HG02678 (cell line): ENCODE measurements around the gene SMARCC2.
"Not testable (repeated sequence)": the region's sequence is repeated elsewhere in the genome, so short reads cannot be mapped to it uniquely, and the experiment has no call there.

Experiments used
- ATAC-seq: cut with Tn5 transposase; IDR thresholded peaks from one replicate; pipeline ENCODE4 v1.9.1; 2021; ENCODE audit warnings: mild to moderate bottlenecking, moderate library complexity; ENCODE audit not compliant: unreplicated experiment

Gene SMARCC2

DNA sequence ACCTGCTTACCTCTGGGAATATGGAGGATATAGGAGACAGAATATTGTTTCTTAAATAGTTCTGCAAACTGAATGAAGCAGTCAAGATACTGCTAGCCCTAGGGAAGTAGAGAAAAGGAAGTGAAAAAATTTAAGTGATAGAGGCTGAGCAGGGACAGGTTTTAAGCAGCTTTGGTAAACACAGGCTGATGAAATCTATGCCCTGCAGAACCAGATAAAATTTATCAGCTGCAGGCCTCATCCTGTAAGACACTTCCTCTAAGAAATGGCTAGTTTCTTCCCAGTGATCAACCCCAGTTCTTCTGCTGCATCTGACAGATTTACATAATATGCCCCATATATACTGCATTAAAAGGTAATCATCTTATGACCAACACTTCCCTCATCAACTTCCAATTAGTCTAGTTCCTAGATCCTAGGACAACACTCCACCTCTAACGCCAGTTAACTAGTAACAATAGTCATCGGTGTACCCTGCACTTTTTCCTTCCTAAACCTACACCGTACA lies 62.5 kb downstream of the SMARCC2 start:
- no peak for ATAC-seq

DNA sequence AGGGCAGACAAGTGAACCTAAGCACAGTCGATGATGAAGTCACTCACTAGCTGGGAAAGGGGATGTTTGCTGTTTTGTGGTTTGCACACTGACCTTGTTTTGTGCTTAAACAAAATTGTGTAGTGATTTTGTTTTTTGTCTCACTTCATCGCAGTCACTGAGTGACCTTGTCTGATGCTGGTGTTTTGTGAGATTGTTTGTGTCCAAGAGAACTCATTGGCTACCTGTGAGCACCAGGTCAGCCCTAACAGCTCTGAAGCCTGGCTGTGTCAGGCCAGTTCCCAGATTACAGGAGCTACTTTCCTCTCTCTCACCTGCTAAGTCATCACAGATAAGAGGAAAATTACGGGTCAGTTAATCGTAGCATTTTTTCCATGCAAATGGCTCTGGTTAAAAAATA lies 65.2 kb downstream of the SMARCC2 start:
- ATAC-seq: no peak

DNA sequence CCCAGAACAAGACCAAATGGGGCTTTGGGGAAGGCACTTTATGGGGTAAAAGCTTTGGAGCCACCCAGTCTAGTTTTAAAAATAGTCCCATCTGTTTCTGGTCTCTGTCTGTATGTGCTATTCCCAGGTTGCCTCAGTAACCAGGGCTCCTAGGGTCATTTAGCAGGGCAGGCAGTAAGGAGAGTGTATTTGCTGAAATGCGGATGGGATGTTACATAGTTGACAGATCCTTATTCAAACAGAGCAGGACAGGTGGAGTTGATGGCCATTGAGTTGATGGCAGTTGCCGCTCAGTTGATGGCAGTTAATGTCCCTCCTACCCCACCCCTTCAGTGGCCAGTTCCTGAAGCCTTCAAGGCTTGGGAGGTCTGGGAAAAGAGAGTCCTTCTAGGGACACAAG lies 66.6 kb downstream of the SMARCC2 start:
- no peak for ATAC-seq

DNA sequence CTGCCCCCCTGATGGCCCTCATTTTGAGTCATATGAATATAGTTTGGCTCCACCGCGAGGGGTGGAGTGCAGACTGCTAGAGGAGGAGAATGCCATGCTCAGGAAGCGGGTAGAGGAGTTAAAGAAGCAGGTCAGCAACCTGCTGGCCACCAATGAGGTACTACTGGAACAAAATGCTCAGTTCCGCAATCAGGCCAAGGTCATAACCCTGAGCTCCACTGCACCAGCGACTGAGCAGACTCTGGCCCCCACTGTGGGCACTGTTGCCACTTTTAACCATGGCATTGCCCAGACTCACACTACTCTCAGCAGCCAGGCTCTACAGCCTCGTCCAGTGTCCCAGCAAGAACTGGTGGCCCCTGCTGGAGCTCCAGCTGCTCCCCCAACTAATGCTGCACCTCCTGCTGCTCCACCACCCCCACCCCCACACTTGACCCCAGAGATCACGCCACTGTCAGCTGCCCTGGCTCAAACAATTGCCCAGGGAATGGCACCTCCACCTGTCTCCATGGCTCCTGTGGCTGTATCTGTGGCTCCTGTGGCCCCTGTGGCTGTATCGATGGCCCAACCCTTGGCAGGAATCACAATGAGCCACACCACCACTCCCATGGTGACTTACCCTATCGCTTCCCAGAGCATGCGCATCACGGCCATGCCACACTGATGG lies 67.9 kb downstream of the SMARCC2 start:
- no peak for ATAC-seq

DNA sequence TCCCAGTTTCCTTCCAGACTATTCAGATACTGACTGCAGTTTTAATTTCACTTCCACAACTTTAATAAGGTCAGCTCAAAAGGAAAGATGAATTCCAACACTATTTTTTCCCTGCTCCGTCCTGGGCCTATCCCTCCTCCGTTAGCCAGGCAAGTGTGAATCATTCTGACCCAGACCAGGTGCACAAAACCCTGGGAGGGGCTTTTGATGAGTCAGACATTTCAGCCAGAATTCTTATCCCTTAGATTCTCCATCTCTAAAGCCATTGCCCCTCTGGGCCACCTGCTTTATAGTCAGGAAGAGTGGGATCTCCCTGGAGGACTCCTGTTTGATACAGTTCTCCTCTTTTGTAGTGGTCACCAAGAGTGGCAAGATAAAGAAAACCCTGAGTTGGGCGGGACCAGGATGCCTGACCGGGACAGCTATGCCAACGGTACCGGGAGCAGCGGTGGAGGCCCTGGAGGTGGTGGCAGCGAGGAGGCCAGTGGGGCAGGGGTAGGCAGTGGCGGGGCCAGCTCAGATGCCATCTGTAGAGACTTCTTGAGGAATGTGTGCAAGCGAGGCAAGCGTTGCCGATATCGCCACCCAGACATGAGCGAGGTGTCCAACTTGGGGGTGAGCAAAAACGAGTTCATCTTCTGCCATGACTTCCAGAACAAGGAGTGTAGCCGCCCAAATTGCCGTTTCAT lies 69.0 kb downstream of the SMARCC2 start:
- no peak for ATAC-seq

DNA sequence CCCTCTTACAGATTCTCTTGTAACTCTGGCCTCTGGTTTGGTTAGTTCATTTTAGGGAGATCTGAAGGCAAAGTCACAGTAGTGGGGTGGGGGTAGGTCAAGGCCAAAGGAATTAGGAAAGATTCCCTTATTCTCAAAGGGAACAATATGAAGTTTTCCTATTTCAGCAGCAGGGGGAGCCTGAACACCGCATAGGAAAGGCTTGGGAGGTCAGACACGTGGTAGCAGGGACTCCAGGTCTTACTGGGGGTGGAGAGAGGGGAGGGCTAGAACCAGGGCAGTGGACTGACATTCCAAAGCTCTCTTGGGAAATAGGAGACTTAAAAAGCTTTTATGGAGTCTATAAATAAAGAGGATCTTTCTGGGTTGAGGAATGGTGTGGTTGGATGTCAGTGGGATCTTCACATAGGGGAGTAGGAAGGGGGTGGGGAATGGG lies 69.9 kb downstream of the SMARCC2 start:
- no peak for ATAC-seq

DNA sequence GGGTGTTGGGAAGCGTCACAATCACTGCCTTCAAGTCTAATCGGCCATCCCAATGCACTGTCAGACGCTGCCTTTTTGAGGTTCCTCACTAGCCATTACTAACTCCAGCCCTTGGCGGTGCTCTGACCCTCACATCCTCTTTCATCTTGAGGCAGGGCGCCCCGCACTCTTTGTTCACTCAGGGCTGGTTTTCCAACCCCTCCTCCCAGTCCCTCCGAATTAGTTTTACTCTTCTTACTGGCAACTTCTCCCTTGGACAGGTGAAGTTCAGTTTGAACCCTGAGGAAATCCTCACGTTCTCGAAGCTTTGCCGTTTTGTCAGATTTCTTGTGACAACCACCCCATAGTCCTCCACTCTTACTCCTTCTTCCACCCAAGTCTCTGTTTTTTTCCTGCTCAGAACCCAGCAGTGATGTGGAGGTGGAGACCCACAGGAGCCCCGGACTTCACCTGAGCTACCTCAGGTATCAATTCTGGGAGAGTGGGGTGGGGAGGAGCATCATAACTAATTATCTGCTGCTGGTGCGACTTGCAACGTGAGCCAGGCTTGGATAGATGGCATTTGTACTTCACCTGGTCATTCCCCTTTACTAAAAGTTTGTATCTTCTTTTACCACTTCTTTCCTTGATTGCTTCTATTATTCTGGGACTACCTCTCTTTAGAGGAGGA lies 70.5 kb downstream of the SMARCC2 start:
- no peak for ATAC-seq

DNA sequence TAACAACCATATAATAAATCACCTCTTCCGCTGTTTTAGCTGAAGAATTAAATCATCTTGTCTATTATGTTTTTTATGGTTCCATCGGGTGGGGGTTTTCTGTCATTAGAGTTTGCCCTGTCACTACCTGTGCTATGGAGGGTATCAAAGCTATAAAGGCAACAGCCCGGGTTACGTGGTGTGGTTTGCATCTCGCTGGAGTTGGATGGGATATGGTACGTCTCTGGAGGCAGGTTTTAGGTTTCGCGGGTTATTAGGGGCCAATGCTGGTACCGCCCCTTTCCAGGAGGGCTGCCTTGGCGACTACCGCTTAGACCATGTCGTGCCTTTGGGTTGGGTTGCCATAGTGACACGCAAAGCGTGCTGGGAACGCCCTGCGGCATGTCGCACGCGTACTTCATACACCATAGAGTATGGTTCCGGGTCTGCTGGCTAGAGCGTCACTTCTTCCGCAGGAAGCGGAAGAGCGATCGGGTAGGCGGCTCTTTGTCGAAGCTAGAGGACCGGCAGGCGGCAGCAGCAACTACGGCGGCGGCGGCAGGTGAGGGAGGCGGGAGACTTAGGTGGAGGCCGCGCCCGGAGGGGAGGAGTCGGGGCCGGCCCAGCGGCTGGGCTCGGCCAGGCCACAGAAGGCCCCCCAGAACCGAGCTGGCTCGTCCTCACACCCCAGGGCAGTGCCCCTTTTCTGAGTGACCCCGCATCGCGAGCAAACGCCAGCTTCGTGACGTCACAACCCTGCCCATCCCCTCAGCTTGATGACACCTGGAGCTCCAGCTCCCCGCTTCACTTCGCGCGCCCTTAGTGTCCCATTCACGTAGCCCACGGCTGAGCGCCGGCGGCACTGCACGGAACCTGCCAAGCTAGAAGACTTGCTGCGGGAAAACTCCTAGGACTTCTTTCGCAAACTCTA lies 71.2 kb downstream of the SMARCC2 start, which contains the start of gene ZC3H10:
TSS of gene ZC3H10 (plus strand) at position 489 of the 910 bp plus-strand sequence. CDS start 2,297 bp downstream, outside the sequence.
- ATAC-seq: peak; percentile 77

DNA sequence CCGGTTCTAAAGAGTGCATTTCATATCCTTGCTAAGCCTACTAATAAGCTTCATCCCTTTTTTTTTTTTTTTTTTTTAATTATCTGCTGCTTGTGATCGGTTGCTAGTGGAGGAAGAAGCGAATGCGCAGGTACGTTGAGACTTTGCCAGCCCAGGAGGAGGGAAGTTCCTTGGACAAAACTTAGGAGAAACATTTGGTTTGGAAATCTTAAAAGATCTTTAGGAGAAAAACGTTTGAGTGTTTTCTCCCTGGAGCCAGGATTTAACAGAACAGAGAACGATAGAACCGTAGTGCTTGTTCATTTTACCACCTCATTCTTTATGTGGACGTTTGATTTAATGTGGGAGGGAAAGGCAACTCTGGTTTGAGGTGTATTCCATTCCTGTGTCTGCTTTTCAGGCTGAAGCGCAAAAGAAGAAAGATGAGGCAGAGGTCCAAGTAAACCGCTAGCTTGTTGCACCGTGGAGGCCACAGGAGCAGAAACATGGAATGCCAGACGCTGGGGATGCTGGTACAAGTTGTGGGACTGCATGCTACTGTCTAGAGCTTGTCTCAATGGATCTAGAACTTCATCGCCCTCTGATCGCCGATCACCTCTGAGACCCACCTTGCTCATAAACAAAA lies 72.1 kb downstream of the SMARCC2 start:
- not testable (repeated sequence) for ATAC-seq

DNA sequence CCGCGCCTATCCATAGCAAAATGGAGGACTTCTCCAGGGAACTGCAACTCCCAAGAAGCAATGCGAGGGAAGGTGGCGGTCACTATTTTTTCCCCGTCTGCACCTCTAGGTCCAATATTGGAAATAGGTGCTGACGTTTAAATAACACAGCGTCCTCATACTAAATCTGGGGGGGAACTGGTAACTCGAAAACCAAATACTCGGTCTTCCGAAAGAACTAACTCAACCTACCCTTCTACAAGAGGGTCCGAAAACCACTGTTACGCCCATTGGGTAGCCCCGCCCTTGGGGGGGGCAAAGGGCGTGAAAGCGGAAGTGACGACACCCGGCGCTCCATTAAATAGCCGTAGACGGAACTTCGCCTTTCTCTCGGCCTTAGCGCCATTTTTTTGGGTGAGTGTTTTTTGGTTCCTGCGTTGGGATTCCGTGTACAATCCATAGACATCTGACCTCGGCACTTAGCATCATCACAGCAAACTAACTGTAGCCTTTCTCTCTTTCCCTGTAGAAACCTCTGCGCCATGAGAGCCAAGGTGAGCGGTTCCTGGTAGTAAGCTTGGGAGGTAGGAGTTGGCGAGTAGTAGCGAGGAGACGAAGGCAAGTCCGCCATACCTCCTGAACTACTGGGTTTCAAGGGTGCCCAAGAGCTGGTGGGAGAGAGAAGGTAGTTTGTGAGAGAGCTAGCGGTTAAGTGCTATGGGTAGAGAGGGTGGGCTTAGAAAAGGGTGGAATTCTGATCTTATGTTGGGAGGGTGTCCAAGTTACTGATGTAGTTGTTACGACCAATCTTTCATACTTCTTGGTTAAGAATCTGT lies 72.8 kb downstream of the SMARCC2 start, which contains the start of gene RPL41:
TSS of gene RPL41 (plus strand) at position 367 of the 815 bp plus-strand sequence.
- ATAC-seq: peak; percentile 48

DNA sequence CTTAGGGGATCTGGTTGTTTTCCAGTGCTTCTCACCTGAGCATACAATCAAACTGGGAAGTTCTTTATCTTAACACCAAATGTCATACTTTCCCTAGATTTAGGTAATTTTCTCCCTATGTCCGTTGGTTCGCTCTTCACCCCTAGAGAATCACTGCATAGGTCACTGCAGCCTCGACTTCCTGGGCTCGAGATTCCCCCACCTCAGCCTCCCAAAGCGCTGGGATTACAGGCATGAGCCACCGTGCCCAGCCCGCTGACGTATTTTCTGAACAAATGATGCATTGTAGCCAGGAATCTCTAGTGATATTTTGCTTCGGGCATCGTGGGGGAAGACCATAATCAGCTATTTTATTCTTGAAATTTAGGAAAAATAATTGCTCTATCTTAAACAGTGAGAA lies 74.0 kb downstream of the SMARCC2 start:
- ATAC-seq: no peak

DNA sequence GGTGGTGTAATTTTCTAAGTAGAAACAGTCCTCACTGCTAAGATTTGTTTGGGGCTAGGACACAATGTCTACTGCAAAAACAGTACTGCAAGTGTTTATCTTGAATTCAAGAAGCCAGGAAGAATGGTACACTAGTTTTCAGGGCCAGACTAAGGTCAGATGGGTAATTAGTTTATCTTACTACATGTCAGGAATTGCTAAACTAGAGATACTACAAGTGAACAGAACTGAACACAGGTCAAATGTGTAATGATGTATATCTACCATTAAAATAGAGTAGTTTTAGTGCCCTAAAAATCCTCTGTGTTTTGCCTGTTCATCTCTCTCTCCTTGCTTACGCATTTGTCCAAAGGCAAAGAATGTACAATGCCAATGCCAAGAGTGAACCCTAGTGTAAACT lies 75.2 kb downstream of the SMARCC2 start:
- no peak for ATAC-seq
